COR-L47 (cell line): ENCODE data around the gene DNPH1.
A peak's percentile ranks its signal among the peaks of the same experiment; 100 is the strongest.

ENCODE experiments used
- DNase-seq: peaks from one replicate; lab custom pipeline; 2025; lab: John Stamatoyannopoulos, UW

The DNPH1 gene

DNA sequence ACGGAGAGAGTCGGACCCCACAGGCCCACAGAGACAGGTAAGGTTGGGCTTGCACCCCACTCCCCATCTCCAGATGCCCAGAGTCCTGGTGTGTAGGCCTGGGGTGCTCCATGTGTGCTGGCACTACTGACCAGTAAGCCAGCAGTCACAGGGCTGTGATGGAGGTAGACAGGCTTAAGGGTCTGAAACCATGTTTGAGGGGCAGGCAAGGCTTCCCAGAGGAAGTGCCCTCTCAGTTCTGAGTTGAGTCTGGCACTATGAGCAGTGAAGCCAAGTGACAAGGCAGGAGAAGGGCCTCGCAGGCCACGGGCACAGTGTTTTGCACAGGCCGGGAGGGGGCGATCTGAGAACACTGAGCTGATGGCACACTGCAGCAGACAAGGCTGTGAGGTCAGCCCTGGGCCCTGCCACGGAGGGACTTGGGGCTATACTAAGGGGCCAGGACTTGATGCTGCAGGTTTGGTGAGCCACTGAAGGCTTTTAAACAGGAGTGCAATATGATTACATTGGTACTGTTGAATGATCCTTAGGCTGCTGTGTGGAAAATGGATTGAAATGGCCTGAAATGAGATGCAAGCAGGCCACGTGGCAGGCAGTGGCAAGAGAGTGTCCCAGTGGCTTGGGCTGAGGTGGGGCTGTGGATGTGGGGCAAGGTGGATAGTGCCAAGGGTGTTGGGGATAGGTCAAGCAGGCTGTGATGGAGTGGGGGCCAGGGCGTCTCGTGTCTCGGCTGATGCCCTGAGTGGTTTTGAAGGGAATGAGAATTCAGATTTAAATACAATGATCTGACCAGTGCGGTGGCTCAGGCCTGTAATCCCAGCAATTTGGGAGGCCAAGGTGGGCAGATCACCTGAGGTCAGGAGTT, 34.3 kb upstream of the DNPH1 start:
- no peak for DNase-seq

DNA sequence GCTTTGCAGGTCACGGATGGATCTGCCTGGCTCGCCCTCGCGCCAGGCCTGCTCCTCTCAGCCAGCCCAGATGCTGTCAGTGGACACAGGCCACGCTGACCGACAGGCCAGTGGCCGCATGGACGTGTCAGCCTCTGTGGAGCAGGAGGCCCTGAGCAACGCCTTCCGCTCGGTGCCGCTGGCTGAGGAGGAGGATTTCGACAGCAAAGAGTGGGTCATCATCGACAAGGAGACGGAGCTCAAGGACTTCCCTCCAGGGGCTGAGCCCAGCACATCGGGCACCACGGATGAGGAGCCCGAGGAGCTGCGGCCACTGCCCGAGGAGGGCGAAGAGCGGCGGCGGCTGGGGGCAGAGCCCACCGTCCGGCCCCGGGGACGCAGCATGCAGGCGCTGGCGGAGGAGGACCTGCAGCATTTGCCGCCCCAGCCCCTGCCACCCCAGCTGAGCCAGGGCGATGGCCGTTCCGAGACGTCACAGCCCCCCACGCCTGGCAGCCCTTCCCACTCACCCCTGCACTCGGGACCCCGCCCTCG, 33.6 kb upstream of the DNPH1 start:
- DNase-seq = no peak

DNA sequence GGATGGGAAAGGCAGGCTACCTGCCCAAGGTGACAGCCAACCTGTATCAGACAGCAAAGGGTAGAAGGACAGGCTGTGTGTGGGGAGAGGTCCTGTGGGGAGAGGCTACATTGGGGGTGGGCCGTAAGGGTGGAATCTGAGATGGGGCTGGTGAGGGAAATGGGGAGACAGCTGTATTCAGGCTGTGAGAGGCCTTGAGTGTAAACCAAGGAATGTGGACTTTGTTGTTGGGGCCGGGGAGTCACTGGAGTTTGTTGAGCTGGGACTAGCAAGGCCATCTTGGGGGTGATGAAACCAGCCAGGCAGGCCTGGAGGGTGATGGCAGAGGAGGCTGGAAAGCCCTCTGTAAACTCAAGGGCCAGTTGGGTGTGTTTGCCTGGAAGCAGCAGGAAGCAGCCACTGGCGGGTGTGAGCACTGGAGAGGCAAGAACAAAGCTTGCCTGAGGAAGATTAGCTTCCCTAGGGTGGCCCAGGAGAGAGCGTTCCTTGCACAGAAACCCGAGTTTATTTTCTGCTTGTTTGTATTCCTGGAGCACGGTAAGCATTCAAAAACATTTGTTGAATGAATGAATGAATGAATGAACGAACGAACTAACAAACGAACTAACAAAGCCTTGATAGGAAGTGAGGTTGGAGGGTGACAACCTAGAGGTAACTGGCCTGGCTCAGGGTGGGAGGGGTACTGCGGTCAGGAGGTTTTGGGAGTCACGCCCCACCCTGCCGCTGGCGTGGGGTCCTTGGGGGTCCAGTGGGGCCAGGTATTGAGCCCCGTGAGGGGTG, 32.9 kb upstream of the DNPH1 start:
- DNase-seq = no peak

DNA sequence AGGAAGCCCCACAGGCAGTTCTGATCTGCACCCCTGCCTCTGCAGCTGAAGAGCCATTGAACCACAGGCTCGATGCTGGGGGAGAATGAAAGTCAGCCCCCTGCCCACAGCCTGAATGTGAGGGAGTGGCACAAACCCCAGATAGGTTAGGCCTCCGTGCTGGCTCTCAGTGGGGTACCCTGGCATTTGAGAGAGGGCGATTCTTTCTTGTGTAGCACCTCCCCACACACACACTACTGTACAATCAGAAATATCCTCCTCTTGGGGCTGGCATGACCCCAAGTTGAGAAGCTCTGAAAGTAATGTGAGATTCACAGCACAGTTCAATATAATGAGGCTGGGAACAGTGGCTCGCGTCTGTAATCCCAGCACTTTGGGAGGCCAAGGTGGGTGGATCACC, 31.9 kb upstream of the DNPH1 start:
- DNase-seq = no peak

DNA sequence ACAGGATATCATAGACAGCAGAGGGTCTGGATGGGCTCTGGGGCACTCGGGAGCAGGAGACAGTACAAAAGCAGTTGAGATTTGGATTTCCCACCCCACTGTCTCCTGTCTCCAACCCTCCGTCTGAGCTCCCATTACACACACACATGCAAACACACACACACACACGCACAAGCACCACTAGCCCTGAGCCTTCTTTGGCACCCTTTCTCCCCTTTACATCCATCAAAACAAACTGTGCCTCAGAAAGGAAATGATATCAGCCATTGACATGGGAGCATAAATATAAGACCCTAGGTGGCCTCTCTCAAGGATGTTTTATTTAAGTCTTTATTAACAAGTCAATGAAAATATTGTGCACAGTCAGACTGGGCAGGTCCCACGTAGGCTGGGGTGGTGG, 31.5 kb upstream of the DNPH1 start:
- no peak for DNase-seq

DNA sequence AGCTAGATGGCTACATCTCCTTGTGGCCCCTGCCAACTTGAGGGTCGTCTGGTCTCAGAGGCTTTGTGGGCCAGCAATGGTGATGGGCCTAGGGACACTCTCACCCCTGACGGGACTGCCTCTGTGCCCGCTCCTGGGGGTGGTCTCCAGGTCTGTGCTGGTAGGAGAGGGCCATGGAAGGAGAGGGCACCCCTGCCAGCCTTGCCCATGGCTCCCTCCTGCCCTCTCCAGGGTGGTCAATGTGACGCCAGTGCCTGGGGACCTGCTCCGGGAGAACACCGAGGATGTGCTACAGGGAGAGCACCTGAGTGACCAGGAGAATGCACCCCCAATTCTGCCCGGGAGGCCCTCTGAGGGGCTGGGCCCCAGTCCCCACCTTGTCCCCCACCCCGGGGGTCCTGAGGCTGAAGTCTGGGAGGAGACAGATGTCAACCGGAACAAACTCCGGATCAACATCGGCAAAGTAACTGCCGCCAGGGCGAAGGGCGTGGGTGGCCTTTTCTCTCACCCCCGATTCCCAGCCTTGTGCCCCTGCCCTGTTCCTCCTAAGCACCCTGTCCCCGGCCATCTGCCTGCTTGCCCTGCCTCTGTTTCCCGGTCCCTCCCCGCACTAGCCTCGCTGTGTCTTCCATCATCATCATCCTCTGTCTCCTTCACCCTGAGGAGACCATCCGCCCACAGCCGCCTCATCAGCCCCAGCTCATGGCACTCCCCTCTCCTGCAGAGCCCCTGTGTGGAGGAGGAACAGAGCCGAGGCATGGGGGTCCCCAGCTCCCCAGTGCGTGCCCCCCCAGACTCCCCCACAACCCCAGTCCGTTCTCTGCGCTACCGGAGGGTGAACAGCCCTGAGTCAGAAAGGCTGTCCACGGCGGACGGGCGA, 29.8 kb upstream of the DNPH1 start:
- DNase-seq = no peak

DNA sequence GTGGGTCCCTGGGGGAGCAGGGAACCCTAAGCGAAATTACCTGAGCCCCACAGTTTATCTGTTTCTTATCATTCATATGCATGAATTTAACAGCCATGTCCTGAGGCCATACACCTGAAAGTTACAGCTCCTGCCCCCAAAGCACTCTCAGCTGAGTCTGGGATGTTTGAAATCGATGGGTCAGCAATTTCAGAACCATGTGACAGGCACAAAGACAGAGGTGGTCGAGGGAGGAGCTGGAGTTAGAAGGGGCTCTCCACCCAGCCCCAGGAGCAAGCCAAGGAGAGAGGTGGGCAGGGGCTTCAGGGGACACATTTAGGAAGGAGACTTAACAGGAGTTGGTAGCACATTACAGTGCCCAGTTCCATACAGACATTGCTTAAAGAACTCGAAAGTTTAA, 28.9 kb upstream of the DNPH1 start:
- no peak for DNase-seq

DNA sequence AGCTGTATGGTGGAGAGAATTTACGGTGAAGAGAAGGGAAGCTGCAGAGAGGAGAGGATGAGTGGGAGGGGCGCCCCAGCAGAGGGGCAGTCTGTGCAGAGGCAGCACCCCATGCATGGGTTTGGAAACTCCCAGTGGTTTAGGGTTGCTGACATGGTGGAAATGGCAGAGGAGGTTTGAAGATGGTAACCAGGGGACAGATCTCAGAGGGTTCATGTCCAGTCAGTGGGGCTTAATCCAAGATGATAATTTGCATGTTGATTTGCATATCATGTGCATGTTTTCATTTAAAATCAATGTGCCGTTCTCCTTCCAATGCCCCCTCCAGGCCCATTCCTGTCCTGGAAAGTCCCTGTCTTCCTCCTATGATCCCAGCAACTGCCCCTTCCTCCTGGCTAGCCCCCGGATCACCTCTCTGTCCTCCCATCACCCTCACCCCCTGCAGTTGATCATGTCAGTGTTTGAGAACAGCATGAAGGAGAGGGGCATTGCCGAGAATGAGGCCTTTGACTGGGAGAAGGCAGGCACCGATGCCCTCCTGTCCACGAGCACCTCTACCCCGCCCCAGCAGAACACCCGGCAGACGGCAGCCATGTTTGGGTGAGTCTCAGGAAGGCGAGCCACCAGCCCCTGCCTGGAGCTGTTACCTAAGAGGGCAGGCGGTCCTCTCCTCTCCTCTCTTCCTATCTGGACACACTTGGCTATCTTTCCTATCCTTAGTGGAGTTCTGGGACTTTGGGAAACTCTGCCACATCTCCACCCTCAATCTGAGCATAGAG, 28.3 kb upstream of the DNPH1 start:
- no peak for DNase-seq

DNA sequence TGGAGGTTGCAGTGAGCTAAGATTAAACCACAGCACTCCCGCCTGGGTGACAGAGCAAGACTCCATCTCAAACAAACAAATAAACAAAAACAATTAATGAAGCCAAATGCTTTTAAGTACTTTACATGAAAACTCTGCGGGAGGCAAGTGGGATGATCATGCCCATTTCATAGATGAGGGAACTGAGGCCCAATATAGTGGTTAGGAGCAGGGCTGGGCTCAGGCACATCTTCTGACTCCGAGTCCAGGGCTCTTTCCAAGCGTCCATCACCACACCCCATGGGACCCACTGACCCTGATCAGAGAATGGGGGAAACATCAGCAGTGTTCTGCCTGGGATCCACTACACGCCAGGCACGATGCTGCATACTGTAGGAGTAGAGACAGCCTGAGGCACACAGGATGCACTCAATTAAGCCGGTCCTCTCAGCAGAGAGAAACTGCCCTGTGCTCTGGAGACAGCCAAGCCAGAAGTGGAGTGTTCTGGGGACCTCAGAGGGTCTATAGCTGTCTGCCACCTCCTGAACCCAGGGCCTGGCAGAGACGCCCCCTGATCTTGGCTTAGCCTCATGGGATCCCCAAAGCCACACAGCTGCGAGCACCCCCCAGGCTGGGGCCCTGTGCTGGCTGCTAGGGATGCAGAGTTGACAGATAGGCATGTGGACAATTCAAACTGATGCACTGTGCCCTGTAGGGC, 27.5 kb upstream of the DNPH1 start:
- DNase-seq = no peak

DNA sequence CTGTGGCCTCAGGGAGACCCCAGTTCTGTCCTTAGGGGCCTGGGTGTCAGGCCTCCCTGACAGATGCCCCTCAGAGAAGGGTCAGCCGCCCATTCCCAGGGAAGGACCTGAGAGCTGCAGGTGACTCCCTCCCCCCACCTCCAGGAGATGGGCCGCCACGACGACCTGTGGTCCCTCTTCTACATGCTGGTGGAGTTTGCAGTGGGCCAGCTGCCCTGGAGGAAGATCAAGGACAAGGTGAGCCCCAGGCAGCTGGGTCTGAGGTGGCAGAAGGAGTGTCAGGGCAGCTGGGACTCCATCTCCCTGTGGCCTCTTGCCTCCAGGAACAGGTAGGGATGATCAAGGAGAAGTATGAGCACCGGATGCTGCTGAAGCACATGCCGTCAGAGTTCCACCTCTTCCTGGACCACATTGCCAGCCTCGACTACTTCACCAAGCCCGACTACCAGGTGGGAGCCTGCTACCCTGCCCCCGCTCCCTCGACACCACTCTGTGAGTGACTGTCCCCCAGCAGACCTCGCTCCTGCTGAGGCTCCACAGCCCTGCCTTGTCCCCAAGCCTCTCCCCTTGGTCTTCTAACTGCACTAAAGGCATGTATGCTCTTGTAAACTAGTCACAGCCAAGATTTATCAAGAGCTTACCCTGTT, 26.2 kb upstream of the DNPH1 start:
- no peak for DNase-seq

DNA sequence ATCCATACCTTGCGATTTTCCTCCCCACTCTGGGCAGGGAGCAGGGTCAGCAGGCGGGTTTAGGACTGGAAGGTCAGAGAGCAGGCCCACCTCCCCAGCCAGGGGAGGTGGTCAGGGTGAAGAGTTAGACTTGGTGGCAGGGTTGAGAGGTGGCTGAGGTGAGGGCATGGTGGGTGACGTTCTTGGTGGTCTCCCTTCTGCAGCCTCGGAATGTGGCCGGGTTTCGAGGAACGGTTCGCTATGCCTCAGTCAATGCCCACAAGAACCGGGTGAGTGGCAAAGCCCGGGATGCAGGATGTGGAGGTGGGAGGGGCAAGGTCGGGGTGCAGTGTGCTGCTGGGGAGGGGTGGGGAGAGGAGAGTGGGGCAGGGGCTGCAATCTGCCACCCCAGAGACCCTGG, 25.6 kb upstream of the DNPH1 start:
- DNase-seq = no peak

DNA sequence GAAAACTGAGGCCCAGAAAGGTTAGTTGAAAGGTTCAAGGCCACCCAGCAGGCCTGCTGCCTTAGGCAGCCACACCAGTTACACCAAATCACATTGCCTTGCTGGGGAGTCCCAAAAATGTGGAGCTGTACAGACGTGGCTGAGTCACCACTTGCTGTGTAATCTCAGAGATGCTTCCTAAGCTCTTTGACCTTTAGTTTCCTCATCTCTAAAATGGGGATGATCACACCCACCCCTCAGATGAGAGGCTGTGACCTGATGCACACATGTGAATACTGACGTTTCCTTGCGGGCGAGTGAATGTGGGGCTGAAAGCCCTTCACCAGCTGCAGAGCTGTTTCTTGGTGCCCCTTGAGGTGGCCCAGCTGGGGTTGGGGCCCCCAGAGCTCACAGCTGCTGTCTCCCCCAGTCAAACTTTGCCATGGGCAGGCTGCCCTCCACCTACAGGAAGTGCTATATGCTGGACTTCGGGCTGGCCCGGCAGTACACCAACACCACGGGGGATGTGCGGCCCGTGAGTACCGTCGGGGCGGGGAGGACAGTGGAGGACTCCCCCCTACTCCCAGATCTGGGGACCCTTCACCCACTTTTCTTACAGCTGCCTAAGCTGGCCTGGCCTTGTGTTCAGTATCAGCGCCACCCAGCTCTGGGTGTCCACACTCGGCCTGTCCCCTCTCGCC, 25.0 kb upstream of the DNPH1 start:
- no peak for DNase-seq

DNA sequence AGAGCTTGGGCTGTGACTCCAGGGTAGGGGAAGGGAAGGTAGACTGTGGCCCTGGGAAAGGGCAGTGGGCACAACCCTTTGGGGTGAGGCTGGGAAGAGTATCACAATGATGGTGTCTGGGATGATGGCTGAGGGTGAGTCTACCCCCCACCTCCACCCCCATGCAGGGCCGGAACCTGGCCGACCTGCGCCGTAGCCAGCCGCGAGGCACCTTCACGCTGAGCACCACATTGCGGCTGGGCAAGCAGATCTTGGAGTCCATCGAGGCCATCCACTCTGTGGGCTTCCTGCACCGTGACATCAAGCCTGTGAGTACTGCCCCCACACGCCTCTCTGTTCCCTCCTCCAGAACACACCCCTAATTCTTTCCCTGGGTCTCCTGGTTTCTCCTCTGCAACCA, 24.1 kb upstream of the DNPH1 start:
- DNase-seq = no peak

DNA sequence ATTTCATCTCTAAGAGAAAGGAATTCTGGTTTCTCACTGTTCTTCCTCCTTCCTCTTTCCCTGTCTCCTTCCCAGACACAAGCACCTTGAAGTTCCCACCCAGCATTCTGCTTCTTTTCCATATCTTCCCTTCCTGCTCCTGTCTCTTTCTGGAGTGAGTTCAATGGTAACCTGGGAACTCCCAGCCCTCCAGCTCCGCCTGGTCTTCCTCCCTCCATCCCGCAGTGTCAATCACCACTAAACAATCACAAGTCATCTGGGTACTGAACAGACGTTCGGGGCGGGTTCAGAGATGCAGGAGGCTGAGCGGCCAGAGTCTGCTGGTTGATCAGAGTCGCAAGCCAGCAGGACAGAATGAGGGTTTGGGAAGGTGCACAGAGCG, 21.7 kb upstream of the DNPH1 start:
- DNase-seq = no peak

DNA sequence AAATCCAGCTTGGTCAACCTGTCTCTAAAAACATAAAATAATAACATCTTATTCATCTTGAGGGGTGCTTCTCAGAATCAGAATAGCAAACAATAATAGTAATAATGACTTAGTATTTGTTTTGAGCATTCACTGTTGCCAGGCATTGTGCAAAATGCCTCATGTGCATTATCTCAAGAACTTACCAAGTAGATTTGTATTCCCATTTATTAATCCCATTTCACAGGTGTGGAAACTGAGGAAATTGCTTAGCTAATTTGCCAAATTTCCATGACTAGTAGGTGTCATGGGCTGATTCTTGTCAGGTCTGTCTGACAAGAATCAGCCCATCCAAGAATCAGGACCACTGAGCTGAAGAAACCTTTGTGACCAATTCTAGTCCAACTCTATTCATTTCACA, 19.5 kb upstream of the DNPH1 start:
- DNase-seq = no peak

DNA sequence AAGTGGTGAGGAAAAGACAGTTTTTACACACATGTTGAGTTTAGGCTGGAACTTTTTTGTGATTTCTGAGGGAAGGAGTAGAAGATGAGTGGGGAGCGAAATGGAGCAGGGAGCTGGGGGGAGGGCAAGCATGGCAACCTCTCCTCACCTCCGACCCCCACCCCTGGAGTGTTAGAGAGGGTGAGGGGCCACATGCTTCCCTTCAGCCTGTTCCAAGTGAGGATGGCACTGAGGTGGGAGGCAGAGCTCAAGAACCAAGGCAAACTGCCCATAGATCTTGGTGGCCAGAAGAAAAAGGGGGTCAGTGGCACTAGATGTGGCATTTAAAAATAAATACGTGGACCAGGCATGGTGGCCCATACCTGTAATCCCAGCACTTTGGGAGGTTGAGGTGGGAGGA, 18.8 kb upstream of the DNPH1 start:
- DNase-seq = no peak

DNA sequence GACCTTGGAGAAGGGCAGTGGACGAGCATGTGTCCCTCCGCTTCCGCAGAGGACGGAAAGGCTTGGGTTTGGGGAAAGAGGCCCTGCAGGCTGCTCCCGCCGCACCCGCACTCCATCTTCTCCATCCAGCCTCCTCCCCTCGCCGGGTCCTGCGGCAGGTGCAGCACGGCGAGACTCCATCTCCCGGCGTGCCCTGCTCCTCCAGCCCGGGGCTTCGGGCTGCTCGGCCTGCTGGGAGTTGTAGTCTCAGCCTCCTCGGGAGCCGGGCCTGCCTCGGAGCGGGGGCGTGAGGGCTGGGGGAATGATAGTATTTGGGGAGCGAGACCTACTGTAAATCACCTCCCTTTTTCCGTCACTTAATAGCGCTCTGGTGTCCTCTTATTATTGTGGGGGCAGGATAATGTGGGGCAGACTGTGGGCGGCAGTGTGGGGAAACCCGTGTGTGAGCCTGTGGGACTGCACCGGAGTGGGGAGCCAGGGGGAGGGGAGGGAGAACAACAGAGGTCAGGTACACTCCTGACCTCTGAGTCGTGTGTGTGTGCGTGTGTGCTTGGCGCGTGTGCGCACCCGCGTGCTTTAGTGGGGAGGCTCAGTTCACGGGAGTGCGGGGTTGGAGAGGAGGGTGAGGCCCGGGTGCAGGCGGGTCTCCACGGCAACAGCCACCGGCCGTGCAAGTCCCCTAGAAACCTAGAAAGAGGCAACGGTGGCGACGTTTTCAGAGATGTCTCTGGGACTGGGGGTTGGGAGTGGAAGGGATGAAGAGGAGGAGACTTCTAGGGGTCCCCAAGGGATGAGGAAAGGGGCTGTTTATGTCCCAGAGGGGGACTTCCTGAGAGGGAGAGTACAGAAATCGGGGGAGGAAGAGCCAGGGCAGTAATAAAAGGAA, 18.1 kb upstream of the DNPH1 start:
- DNase-seq = peak; percentile 52

DNA sequence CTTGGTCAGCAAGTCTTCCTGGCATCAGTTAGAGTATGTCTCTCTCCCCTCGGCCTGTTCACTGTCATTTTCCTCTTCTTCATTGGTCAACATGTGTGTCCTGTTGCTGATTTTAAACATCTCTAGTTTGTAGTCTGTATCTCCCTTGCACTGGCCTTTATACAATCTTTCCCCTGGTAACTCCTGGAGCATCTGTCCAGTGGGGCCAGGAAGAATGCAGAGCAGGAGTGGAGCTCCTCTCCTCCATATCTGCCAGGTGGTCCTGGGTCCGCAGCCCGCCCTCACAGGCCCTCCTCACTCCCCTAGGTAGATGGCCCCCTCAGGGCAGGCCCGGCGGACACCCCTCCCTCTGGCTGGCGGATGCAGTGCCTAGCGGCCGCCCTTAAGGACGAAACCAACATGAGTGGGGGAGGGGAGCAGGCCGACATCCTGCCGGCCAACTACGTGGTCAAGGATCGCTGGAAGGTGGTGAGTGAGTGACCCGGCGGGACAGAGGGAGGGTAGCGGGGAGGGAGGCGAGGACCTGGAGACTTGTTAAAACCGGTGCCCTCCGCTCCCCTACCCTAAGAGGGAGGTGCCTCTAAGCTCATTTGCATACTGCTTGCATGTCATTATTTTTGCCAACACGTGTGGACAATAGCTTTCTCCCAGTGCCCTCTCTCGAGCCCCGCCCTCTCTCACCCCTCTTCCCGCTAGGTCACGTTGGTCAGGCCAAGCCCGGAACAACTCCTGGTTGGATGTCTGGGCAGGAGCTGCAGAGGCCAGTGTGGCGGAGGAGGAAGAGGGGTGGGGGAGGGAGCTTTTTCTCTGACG, 17.2 kb upstream of the DNPH1 start:
- no peak for DNase-seq
